Fibroblast of the conjunctiva (primary cell): Measurements from ENCODE around the gene APOD.
"Not testable (repeated sequence)": the region's sequence is repeated elsewhere in the genome, so short reads cannot be mapped to it uniquely, and the experiment has no call there.

ENCODE experiments used
- DNase-seq: peaks from one replicate; pipeline ENCODE4 v3.0.0-alpha.2; 2010; ENCODE audit warnings: low read depth

Gene APOD

GRCh38 chr3:195617784-195618659 lies 34.3 kb upstream of the APOD start:
- not testable (repeated sequence) for DNase-seq

- DNase-seq, result not testable (repeated sequence)
Measured at GRCh38 chr3:195617134-195617533, 33.4 kb upstream of the APOD start.

- DNase-seq, result no peak
Measured at GRCh38 chr3:195616681-195617080, 32.9 kb upstream of the APOD start.

- not testable (repeated sequence) for DNase-seq
Measured at GRCh38 chr3:195615952-195616537, 32.3 kb upstream of the APOD start.

- not testable (repeated sequence) for DNase-seq
Measured at GRCh38 chr3:195614672-195615504, 31.1 kb upstream of the APOD start.

- DNase-seq, result no peak
Measured at GRCh38 chr3:195613468-195614069, 29.8 kb upstream of the APOD start.

GRCh38 chr3:195612075-195612800 lies 28.5 kb upstream of the APOD start:
- DNase-seq, result no peak

GRCh38 chr3:195609229-195609628 lies 25.5 kb upstream of the APOD start:
- DNase-seq, result no peak

- not testable (repeated sequence) for DNase-seq
Measured at GRCh38 chr3:195601785-195602184, 18.0 kb upstream of the APOD start.

GRCh38 chr3:195601382-195601781 lies 17.6 kb upstream of the APOD start:
- DNase-seq, result no peak

- not testable (repeated sequence) for DNase-seq
Measured at GRCh38 chr3:195599926-195600325, 16.2 kb upstream of the APOD start.

GRCh38 chr3:195599516-195599915 lies 15.8 kb upstream of the APOD start:
- not testable (repeated sequence) for DNase-seq

GRCh38 chr3:195597848-195598247 lies 14.1 kb upstream of the APOD start:
- DNase-seq, result no peak

GRCh38 chr3:195597229-195597628 lies 13.5 kb upstream of the APOD start:
- no peak for DNase-seq

GRCh38 chr3:195596765-195597171 lies 13.0 kb upstream of the APOD start:
- no peak for DNase-seq

- no peak for DNase-seq
Measured at GRCh38 chr3:195595785-195596531, 12.2 kb upstream of the APOD start.

- no peak for DNase-seq
Measured at GRCh38 chr3:195591852-195592251, 8.1 kb upstream of the APOD start.

- peak; percentile 24 for DNase-seq
Measured at GRCh38 chr3:195591220-195591619, 7.5 kb upstream of the APOD start.

- DNase-seq, result not testable (repeated sequence)
Measured at GRCh38 chr3:195590381-195590780, 6.6 kb upstream of the APOD start.

GRCh38 chr3:195589796-195590195 lies 6.1 kb upstream of the APOD start:
- not testable (repeated sequence) for DNase-seq

- no peak for DNase-seq
Measured at GRCh38 chr3:195587824-195588223, 4.1 kb upstream of the APOD start.
